GM12873 (cell line): ENCODE results near the gene FRMD4A.

Source experiments
- TF ChIP-seq, protein P1 (sequence below): IDR thresholded peaks from 2 replicates; pipeline ENCODE4 v1.5.1; 2012; ENCODE audit warnings: low read depth, mild to moderate bottlenecking, moderate library complexity, low read length, control low read depth; ENCODE audit not compliant: insufficient read depth; ENCODE audit errors: missing control alignments

Gene FRMD4A

DNA sequence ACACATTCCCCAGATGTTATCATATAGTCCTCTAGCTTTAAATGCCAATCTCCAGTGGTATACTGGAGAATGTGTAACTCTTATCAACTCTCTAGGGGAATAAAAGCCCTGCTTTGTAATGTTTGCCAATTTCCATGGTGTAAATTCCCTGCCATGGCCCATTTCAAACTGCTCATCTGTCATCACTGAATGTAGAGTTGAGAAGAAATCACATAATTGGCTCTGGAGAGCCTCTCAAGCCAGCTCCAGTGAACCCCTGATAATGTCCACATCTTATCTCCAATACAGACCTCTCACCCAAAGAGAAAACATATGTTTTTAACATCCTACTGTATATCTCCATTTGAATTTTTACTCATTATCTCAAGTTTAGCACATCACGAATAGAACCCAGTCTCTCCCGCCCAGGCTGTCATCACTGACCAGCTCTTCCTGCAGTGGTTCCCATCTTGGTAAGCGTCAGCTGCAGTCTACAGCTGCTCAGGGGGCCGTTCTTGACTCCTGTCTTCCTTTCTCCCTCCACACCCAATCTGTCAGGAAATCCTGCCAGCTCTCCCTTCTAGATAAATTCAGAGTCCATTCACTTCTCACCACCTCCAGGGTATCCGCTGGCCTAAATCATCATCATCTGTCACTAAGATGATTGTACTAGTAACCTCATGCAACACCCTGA is 332.4 kb downstream of the FRMD4A start:
- TF ChIP-seq, protein P1, sequence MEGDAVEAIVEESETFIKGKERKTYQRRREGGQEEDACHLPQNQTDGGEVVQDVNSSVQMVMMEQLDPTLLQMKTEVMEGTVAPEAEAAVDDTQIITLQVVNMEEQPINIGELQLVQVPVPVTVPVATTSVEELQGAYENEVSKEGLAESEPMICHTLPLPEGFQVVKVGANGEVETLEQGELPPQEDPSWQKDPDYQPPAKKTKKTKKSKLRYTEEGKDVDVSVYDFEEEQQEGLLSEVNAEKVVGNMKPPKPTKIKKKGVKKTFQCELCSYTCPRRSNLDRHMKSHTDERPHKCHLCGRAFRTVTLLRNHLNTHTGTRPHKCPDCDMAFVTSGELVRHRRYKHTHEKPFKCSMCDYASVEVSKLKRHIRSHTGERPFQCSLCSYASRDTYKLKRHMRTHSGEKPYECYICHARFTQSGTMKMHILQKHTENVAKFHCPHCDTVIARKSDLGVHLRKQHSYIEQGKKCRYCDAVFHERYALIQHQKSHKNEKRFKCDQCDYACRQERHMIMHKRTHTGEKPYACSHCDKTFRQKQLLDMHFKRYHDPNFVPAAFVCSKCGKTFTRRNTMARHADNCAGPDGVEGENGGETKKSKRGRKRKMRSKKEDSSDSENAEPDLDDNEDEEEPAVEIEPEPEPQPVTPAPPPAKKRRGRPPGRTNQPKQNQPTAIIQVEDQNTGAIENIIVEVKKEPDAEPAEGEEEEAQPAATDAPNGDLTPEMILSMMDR, result no peak

DNA sequence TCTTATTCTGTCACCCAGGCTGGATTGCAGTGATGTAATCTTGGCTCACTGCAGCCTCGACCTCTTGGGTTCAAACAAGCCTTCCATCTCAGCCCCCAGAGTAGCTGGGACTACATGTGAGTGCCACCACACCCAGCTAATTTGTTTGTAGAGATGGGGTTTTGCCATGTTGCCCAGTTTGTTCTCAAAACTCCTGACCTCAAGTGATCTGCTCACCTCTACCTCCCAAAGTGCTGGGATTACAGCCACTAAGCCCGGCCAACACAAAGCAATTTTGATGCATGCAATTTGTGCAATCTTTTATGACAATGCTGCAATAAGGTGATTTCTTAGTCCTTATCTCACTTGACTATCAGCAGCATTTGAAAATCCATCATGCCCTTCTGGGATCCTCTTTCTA is 333.1 kb downstream of the FRMD4A start:
- TF ChIP-seq, protein P1, result no peak

DNA sequence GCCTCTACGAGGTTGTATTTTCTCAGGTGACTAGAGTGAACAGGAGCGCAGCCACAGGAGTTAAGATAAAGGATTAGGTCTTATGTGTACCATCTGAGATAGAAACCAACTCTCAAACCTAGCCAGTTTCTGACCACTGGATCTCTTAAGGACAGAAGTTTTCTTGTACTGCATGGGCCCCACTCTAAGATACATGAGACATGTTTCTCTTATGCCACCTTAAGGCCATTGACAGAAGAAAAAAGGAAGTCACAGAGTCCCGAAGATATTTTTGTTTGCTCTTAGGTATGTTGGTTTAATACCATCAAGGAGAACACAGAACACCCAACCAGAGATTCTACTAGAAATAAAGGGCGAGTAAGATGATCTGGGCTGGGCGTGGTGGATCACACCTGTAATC is 335.8 kb downstream of the FRMD4A start:
- TF ChIP-seq, protein P1, result no peak

DNA sequence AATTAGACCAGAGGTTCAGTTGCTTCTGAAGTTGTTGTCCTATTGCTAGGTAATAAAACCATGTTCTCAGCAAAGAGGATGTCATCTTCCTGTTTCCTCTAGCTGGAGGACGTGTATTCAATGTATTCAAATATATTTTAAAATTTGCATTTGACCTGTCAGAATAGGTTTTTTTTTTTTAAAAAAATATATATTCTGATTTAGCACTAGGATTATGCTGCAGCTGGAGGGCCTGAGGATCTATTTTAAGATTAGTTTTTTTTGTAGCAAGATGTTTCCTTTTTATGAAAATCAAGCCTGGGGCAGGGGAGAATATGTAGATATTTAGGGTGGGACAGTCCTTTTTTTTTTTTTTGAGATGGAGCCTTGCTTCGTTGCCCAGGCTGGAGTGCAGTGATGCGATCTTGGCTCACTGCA is 337.0 kb downstream of the FRMD4A start:
- TF ChIP-seq, protein P1, result no peak

DNA sequence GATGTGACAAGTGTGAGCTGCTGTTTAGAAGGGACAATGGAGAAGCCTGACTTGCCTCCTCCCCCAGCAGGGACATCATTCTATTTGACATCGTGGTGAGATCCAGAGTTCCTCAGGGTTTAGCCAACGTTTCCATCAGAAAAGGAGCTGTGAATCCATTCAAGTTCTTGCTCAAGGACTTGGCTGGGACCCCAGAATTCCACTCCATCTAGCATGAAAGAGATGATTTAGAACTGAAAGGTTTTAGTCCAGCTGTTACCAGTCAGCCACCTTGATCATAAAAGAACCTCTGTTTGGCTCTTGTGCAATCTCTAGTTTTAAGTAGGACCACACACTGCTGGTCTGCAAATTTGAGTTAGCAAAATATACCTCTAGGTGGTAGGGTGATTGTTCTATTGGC is 337.6 kb downstream of the FRMD4A start:
- TF ChIP-seq, protein P1, result no peak

DNA sequence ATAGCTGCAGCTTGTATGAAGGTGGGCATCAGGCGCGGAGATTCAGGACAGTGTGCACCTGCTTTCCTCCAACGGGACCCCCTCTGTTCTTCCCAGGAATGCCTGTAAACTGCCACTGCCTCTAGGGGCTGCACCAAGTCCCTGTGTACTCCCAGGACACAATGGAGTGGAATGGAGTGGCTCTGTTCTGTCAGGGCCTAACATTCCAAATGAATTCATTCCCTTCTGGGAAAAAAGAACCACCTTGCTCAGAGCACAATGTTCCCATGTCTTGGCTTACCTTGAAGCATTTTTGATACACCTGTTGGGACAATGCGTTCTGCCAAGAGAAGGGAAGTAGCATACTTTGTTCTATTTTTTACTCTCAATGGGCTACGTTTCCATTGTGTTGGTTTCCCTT is 339.4 kb downstream of the FRMD4A start:
- TF ChIP-seq, protein P1, result no peak

DNA sequence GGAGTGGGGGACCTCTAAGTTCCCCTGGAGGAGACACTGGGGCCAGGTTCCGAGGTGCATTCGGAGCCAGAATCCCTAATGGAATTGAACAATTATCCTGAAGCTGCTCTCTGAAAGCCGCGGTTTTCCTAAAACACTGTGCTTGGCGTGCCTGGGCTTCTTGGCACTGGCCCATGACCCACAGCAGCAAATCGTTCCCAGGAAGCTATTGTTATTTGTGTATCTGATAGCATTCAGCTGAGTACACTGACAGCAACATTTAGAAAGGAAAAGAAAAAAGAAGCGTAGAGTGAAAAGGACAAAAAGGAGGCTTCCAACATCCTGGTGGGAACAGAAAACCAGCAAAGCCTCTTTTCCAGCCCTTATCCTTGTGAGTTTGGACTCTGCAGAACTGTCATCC is 339.8 kb downstream of the FRMD4A start:
- TF ChIP-seq, protein P1, result no peak
